Brain pericyte (primary cell): ENCODE results near the gene KCNQ4.

ENCODE experiments used
- DNase-seq: peaks from one replicate; pipeline ENCODE4 v3.0.0-alpha.2; 2012; ENCODE audit warnings: low read depth, low spot score

KCNQ4 gene

DNA sequence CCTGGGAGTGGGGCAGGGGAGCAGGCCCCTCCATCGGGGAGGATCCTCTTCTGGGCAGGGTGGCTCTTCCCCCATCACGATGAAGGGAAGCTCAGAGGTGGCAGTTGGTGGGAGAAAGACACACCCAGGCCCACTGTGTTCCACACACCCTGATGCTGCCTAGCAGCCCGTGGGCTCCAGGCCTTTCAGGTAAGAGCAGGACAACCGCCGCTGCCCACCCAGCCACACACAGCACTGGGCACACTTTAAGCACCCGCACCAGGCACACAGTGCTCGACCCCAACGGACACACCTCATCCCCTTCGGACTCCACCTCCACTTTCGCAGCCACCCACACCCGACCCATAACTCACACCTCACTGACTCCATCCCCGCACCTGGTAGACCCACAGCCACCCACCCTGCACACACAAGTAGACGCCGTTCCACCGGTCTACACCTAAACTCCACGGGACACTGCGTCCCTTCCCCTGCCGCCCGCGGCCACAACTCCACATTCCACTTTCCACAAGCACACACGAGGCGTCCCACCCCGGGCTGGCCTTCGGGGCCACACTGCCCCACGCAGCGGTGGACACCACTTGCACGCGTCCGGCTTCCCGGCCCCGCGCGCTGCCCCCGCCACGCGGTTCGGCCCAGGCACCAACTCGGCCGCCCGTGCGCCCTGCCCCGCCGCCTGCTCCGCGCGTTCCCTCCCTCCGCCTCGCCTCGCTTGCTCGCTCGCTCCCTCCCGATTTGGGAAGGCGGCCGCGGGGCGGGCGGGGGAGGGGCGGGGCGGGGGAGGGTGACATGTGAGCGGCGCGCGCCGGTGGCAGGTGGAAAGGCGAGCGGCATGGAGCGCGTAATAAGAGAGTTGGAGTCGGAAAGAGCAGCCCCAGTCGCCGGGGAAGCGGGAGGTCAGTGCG lies at the start of gene KCNQ4:
Gene KCNQ4 (plus strand): TSS at position 787 of the 905 bp plus-strand sequence. CDS start 307 bp downstream, outside the sequence.
- DNase-seq, result no peak

DNA sequence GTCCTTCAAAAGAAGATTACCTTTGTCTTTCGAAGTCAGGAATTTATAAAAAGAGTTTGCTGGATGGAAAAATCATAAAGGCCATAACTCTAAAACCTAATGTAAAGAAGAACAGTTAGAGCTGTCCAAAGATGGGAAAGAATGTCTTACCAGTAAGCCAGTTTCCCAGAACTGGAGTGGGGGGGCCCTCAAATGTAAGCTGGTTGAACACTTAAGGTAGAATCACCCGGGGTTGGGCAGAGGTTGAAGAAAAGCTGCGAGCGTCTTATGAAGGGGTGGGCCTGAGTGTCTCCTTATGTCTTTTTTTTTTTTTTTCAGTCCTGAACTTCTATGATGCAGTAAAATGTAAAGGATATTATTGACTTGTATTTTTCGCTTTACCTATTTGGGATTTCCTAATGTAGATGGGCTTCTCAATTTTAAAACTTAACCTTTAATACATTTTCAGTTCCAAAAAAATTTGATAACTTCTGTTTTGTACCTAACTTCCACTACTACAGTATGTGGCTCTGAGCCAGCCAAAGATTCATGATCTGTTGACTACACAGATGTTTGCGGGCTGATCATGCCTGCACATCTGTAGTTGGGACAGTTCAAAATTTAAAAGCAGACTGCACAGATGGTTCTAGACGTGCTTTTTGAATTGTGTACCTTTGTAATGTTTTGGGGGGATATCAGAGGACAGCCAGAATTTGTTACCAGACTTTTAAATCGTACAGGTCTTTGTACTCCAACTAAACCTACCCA lies 48.5 kb upstream of the KCNQ4 start:
- DNase-seq, result no peak

GRCh38 chr1:40736085-40736531 lies 47.5 kb upstream of the KCNQ4 start:
- no peak for DNase-seq

DNA sequence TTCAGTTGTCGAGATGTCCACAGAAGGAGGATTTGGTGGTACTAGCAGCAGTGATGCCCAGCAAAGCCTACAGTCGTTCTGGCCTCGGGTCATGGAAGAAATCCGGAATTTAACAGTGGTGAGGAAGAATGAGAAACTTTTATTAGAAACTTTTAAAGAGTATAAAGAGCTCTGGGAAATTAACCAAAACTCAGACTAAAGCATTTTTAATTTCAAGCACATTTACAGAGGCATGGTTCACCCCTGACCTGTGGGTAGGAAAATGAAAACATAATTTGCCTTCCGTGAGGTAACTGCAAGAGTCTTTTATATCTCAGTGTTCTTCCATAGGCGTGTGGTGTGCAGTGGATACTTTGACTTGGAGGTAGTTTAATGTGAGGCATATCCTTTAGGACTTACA lies 44.8 kb upstream of the KCNQ4 start:
- no peak for DNase-seq

DNA sequence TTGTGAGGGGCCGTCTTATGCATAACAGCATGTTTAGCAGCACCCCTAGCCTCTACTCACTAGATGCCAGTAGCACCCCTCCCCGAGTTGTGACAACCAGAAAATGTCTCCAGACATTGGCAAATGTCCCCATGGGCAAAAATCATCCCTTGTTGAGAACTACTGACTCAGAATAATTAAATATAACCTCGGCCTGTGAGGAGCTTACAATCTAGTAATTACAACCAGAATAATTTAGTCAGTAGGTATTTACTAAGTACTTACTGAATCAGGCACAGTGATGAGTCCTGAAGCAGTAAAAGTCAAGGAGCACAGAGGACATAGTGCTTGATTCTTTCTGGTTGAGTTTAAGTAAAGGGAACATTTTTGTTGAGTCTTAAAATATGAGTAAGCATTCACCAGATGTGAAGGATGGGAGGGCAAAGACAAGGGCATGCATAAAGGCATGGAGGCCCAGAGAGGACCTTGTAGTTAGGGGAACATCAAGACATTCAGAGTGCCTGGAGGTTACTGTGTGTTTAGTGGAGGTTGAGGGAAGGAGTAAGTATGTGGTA lies 44.1 kb upstream of the KCNQ4 start:
- no peak for DNase-seq

DNA sequence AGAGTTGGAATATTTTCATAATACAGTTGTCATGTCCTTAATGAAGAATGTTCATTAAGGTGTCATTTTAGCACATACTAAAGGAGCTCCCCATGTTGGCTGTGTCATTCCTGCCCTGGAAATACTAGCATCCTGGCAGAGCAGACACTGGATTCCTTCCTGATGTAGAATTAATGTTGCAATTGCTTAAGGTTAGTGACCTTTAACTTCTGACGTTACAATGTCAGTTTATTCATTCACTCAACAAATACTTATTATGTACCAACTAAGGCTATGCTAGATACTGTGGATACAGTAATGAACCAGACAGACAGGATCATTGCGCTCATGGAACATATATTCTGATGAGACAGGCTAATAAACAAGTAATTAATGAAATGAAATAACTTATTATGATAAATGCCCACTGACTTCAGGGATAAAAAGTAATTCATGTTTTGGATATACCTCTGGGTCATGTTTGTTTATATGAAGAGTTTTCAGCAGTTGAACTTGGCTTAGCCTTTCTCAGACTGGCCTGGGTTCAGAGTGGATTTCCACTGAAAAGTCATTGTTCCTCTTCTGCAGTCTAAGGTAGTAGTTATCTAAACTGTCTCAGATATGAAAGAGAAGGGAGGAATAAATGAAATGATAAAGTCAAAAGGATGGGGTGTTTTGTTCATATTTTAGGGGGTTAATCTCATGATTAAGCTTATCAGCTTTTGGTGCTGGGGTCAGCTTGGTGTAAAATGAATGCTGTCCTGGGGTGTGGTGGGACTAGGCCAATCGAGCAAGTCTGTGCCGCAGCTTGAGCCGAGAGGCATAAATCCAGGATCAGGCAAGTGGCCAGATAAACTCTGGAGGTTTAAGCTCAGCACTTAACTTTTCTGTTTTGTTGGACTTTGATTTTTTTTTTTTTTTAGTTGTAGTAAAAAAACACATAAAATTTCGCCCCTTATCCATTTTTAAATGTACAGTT lies 43.3 kb upstream of the KCNQ4 start:
- no peak for DNase-seq

GRCh38 chr1:40740997-40741736 lies 42.4 kb upstream of the KCNQ4 start:
- no peak for DNase-seq

DNA sequence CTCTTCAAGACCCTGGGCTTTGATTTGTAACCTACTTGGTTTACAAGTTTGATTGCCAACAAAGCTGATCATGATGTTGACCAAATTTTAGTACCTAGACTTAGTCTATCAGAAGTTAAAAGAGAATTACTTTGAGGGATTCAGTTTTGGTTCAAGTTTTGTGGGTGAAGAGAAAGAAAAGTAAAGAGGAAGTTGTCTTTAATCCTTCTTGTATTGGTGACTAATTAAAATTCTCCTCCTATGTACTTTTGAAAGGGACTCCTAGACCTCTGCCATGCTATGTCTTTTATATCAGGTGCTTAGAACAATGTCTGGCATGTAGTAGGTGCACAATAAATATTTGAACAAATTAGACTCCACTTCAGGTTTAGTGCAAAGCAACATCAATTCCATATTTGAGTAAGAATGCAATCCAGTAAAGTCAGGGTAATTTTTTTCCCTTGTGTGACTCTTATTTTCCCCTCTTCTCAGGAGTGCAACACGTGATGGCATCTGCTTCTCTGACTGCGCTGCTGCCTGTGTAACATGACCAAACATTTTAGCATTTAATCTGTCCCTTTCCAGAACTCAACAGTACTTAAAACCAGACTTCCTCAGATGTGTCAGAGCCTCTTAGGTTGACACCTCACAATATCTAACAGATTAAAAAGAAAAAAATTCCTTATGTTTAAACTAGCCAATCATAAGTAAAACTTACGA lies 41.1 kb upstream of the KCNQ4 start:
- DNase-seq, result no peak

DNA sequence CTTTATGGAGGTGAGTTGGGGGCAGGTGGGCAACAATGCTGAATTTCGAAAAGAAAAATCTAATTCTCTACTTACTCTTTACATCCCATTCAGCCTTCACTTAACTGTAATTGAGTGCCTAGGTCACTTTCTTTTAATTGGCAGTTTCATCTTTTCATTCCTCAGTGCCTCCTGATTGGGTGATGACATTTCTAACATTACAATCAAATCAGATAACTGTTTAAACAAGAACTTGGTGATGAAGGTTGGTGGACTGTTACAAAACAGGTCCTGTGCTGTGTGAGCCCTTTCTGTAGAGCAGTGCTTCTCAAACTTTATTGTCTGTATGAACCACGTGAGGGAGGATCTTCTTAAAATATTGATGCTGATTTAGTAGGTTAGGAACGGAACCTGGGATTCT lies 40.1 kb upstream of the KCNQ4 start:
- DNase-seq, result no peak

DNA sequence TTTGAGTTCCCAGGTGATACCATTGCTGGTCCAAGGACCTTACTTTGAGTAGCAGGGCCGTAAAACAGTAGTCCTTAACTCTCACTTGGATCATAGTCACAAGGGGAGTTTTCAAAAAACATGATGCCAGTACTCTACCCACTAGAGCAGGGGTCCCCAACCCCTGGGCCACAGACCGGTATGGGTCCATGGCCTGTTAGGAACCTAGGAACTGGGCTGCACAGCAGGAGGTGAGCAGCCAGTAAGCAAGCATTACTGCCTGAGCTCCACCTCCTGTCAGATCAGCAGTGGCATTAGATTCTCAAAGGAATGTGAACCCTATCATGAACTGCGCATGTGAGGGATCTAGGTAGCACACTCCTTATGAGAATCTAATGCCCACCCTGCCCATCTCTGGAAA lies 39.7 kb upstream of the KCNQ4 start:
- DNase-seq, result no peak

DNA sequence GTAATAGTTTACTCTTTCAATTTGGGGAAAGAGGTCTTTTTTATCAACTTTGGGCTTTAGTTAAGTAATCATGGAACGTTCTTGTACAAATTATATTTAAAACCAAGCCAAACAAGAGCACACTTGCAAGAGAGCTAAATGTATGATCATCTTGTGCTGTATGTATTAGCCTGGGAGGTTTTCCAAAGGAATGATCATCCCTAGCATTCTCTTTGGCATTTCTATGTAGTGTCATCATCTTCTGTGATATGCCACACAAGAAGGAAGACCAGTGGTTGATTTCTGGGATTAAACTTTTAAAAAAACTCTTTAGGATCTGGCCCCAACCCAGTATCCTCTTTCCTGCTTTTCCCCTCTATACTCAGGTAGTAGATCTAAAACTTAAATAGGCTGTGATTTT lies 38.4 kb upstream of the KCNQ4 start:
- no peak for DNase-seq

DNA sequence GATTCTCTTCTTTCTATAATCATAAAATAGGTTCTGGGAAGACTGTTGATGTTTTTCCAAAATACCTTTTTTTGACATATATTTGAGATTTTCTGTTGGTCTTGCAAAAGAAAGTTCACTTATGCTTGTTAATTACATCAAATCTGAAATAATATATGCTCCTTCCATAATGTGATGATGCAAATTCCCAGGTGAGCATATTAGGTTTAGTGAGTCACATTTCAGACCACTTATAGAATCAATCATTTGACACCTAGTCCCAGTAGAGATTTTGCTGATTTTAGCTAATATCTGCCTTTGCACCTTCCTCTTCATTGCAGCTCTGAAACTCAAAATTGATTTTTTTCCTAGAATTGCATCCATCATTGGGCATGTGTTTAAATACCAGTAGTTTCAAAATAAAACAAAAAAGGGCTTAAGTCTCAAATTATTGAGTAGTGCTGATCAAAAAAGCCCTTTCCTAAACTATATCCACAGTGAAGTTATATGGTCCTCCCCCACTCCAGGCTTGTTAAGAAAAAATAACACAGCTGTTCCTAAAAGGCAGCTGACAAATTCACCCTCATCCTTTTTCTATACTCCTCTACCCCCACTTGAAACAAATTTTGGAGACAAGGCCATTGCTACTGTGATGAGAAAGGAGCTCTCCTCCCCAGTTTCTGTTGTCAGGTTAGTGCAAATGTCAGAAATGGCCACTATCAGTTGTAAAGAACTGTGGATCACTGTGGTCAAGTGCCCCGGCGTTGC lies 37.1 kb upstream of the KCNQ4 start:
- no peak for DNase-seq

DNA sequence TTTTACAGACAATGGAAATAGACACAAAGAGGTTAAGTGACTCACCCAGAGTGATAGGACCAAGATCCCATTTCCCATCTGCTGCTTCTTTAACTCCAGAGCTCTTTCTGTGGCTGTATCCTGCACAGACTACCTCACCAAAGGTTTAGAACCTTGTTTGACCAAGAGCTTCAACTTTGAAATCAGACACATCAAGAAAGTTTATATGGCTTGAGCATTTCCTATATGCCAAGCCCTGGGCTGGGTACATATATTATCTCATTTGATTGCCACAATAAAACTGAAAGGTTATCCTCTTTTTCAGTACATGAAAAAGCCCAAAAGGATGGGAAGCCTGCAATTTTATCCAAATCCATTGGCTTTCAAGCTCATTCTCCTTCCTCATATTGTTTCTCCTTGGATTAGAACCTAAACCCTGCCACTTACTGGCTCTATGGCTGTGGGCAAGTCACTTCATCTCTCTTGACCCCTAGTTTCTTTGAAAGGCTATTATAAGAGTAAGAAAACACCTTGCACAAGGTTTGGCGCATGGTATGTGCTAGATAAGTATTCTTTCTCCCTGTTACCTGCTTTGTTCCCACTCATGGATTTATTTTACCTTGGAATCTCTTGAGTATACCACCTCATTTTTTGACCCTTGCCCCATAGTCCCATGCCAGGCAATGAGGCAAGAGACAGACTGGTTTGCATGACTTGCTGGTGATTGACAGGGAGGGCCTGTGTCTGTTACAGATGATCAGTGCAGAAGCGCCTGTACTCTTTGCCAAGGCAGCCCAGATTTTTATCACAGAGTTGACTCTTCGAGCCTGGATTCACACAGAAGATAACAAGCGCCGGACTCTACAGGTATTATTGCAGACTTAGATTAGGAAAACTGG lies 34.5 kb upstream of the KCNQ4 start:
- DNase-seq, result no peak

DNA sequence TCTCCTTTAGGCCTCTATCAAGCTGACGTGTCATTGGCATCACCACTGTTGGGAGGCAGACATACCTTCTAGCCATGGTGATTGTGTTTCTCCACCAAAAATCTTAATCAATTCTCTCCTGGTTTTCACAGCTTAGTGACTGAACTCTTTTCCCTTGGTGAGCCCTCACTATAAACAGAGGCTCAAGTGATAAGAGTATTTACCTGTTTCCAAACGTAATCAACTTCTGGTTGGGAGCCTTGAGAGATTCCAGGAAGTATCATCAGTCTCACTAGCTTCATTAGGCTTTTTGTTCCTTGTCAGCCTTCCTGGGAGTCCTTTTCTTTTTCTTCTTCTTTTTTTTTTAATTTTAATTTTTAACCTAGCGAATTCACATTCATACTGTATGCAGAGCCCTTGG lies 33.8 kb upstream of the KCNQ4 start:
- no peak for DNase-seq

DNA sequence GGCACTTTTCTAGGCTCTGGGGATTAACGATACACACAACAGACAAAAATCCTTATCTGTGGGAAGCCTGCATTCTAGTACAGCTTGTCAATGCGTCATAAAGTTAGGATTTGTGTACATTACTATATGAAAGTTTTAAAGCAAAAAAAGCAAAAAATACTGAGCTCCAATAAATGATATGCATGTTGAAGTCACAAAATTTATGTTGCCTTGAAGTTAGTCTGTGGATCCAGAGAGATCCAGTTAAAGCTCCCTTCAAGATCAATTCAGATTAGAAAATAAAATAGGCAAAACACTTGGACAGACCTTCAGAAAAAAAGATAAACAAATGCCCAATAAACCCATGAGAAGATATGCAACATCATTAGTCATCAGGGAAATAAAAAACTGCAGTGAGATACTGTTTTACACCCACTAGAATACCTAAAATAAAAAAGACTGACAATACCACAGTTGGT lies 33.1 kb upstream of the KCNQ4 start:
- DNase-seq, result no peak

GRCh38 chr1:40751802-40752201 lies 31.8 kb upstream of the KCNQ4 start:
- DNase-seq, result no peak

DNA sequence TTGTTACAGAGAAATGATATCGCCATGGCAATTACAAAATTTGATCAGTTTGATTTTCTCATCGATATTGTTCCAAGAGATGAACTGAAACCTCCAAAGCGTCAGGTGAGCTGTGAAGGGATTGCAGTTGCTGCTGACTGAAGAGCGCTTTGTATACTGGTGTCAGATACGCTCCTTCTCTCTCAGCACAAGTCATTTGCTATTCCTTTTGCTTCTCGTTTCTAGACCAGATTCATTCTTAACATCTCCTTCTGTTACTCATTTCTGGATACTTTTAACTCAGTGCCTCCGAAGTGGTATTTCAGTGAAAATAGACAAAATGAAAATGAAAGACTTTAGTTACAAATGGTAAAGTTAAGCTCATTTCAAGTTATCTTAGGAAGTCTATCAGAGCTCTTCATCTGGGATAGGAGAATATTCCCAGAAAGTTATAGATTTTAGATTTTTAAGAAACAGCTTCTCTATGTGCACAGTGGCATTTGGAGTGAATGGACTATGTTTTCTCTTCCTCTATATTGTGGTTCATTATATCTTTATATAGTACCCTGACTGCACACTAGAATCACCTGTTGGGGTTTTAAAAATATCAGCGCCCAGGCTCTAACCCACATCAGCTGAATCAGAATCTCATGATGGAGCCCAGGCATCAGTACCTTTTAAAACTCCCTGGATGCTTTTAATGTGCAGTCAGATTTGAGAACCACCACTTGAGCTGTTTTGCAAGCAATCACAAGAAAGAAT lies 30.3 kb upstream of the KCNQ4 start:
- no peak for DNase-seq

DNA sequence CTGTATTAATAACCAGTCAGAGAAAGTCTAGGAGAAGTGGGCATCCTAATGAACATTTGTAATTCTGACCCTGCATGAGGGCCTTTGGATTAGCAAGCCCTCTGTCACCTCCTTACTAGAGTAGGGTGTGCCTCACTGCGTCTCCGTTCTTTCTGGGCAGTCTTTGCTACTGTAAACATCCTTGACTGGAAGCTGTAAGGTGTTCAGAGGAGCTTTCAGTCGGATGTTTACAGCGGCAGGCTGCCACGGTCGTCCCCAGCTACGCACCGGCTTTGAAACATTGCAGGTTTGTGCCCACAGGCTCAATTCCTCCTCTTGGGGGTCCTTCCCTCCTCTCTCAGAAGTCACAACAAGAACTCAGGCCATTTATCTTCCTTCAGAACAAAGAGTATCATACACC lies 29.4 kb upstream of the KCNQ4 start:
- no peak for DNase-seq
